Prostate gland (tissue), 2 donors: ENCODE measurements around the gene CITED1.

ENCODE experiments used
- CTCF ChIP-seq, 4 experiments: fragments of 200-600 bp in 2 of 4; fragments of 450-650 bp in 2 of 4; sonication (generic) in 2 of 4; IDR thresholded peaks; 1 replicate in 3 of 4; 2 replicates in 1 of 4; pipeline ENCODE4 v1.5.1; 2016 to 2019; ENCODE audit warnings: antibody characterized with exemption in 4 of 4, mild to moderate bottlenecking in 2 of 4, moderate library complexity in 2 of 4
- POLR2A ChIP-seq: fragments of 450-650 bp; IDR thresholded peaks from one replicate; pipeline ENCODE4 v1.6.1; 2016; ENCODE audit warnings: antibody characterized with exemption, mild to moderate bottlenecking
- POLR2AphosphoS5 ChIP-seq: sonication (generic); formaldehyde crosslinking; IDR thresholded peaks from one replicate; pipeline ENCODE4 v1.6.1; 2017; ENCODE audit warnings: antibody characterized with exemption

GRCh38 chrX:72313707-72314641 lies 8.3 kb upstream of the CITED1 start:
- TF ChIP-seq CTCF (IDR thresholded peaks at IDR 0.05), result no peak
- no peak for TF ChIP-seq POLR2AphosphoS5
- no peak for TF ChIP-seq POLR2A
